ENCODE results near the gene SDHB. TPM values are rescaled to one million over a fixed set of nuclear protein-coding genes. Genes with fewer than 3 reads are reported as not detected.

Gene SDHB
- total RNA-seq, 3 donors from 2014 or later, result 145 to 177 (median 163) TPM

DNA sequence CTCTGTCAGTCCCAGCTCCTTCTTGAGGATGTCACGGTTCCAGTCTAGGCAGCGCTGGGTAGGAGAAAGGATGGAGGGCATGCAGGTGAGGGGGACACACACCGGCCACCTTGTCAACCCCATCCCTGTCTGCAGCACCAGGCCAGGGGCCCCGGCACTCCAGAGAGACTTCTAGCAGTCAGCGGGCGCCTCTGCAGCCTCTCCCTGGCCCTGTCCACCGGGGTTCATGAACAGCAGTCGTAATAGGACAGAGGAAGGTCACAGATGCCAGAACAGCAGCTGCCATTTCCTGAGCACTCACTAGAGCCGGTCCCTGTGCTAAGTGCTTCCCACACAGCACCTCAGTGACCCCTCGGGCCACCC is 16.3 kb upstream of the SDHB start:
- intact Hi-C loops (cut with DNase I, micrococcal nuclease), result no loop called here
- no peak for TF ChIP-seq CTCF (IDR thresholded peaks at IDR 0.05)
- no peaks in the 10 kb centered on the region for H3K36me3 ChIP-seq (ENCODE audit: low read depth)
- H3K4me3 ChIP-seq, result no peak overlapping the region
- no peaks in the 10 kb centered on the region for H3K4me1 ChIP-seq (ENCODE audit: low read depth)
- peaks cover 1% of the 10 kb centered on the region for H3K9me3 ChIP-seq
- DNase-seq, result no peak
- ATAC-seq, result no peak

GRCh38 chr1:17069452-17070162 is 15.8 kb upstream of the SDHB start:
- intact Hi-C loops (cut with DNase I, micrococcal nuclease), result no loop called here
- TF ChIP-seq CTCF (IDR thresholded peaks at IDR 0.05), result no peak
- no peak overlapping the region for H3K4me3 ChIP-seq
- H3K4me1 ChIP-seq (ENCODE audit: low read depth), result no peaks in the 10 kb centered on the region
- ATAC-seq (no peak), DNase-seq (no peak)
- peaks cover 5% of the 10 kb centered on the region for H3K9me3 ChIP-seq
- no peaks in the 10 kb centered on the region for H3K36me3 ChIP-seq (ENCODE audit: low read depth)

DNA sequence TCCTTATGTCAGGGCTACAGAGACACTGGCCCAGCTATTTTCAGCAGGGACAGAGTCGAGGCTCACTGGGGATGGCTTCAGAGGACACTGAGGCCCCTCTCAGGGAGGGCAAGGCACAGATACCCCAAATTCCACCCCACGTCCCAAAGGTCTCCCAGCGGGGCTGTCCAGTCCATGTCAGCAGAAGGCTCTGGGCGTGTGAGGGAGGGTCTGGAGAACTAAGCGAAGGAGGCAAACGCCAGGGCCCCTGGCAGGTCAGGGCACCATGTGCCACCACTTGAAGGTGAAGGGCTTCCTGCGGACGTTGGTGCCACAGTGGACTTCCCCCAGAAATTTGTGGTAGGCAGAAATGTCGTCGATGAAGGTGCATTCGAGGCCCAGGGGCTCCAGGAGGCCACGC is 15.0 kb upstream of the SDHB start:
- no peak for TF ChIP-seq CTCF (IDR thresholded peaks at IDR 0.05)

DNA sequence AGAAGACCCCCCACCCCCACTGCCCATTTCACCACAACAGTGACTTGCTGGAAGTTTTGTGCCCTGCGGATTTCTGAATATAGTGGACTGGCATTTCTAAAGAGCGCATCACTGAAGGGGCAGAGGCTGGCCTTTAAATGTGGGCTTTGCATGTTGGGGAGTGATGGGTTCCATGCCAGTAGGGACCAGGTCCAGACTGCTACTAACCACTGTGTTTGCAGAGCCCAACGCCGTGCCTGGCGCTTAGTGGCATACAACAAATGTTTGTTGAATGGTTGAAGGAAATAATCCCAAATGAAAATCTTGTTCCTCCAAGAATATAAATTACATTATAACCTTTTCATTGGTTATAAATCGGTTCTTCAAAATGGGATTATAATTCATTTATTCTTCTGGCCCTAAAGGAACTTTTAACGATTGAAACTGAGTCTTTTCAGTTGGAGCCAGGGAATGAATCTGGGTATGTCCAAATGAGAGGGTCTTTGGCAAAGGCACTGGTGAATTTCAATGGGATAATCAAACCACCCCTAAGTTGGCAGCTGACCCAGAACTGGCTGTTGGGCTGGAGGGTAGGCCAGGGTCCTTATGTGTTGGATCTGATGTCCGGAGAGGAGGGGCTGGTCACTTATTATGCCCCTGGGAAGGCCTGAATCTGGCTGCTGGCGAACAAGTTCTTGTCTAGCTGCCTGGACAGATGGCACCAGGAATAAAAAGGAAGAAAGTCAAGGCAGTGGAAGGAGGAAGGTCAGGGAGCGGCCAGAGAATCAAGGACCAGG is 13.8 kb upstream of the SDHB start:
- Histone ChIP-seq H3K36me3 (ENCODE audit: low read depth) (no peaks in the 10 kb centered on the region), H3K9me3 (peaks cover 5% of the 10 kb centered on the region), H3K4me1 (ENCODE audit: low read depth) (no peaks in the 10 kb centered on the region), H3K4me3 (no peak overlapping the region)
- TF ChIP-seq CTCF (IDR thresholded peaks at IDR 0.05), result no peak
- intact Hi-C loops (cut with DNase I, micrococcal nuclease), result no loop called here
- ATAC-seq (no peak), DNase-seq (no peak)

More for the DNA sequence above, 15.0 kb upstream of the SDHB start:
- intact Hi-C loops (cut with DNase I, micrococcal nuclease), result no loop called here
- Histone ChIP-seq H3K4me1 (ENCODE audit: low read depth) (no peaks in the 10 kb centered on the region), H3K4me3 (no peak overlapping the region), H3K36me3 (ENCODE audit: low read depth) (no peaks in the 10 kb centered on the region), H3K9me3 (peaks cover 5% of the 10 kb centered on the region)
- ATAC-seq, result no peak
- DNase-seq, result no peak

GRCh38 chr1:17067069-17067426 is 13.2 kb upstream of the SDHB start:
- DNase-seq (no peak), ATAC-seq (peak; percentile 8)
- intact Hi-C loops (cut with DNase I, micrococcal nuclease), result no loop called here
- H3K36me3 ChIP-seq (ENCODE audit: low read depth), result no peaks in the 10 kb centered on the region
- H3K4me3 ChIP-seq, result no peak overlapping the region
- no peaks in the 10 kb centered on the region for H3K4me1 ChIP-seq (ENCODE audit: low read depth)
- no peak for TF ChIP-seq CTCF (IDR thresholded peaks at IDR 0.05)
- H3K9me3 ChIP-seq, result peaks cover 5% of the 10 kb centered on the region

Measured in mucosa of descending colon (tissue), 3 donors.